OCI-M1 (cell line): ENCODE results near the gene CPNE4.
A peak's percentile ranks its signal among the peaks of the same experiment; 100 is the strongest.
"Not testable (repeated sequence)": the region's sequence is repeated elsewhere in the genome, so short reads cannot be mapped to it uniquely, and the experiment has no call there.

ENCODE experiments used
- DNase-seq: peaks from one replicate; lab custom pipeline; 2025; lab: John Stamatoyannopoulos, UW

The CPNE4 gene

DNA sequence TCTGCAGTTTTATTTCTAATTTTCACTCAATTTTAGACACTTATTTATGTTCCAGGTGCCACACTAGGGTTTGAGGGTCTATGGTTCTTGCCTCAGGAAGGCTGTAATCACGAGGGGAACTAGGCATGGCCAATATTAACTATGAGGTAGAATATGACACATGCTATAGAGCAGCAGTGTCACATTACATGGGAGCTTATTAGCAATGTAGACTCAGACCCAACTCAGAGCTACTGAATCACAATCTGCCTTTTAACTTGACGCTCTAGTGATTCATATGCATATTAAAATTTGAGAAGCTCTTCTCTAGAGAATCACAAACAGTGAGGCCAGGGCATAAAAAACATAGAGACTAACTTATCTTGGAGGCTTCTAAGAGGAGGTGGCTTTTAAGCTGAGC, 499.2 kb downstream of the CPNE4 start:
- DNase-seq = no peak

DNA sequence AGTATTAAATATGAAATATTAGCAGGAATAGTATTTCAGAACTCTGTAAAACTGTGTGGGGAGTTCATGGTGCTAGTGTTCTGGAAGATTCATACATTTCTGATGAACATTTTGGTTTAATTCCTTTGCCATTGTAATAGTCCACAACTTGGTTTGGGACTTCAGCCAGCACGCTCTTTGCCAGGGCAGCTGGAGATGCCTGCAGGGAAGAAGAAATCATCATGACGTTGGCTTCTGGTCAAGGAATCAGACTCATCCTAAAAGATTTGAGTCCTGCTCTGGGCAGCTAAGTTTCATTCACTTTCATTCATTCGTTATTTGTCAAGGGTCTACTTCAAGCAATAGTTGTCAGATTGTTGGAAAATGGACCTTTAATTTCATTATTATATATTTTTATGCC, 499.7 kb downstream of the CPNE4 start:
- no peak for DNase-seq

DNA sequence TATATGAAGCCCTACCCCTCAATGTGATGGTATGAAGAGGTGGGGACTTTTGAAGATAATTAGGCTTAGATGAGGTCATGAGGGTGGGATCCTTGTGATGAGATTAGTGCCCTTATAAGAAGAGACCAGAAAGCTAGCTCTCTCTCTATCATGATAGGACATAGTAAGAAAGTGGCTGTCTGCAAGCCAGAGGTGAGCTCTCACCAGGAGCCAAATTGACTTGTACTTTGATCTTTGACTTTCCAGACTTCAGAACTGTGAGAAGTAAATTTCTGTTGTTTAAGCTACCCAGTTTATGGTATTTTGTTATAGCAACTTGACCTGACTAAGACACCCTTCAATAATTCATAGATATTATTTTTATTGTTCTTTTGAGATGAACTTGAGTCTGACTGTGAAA, 502.2 kb downstream of the CPNE4 start:
- DNase-seq = no peak

DNA sequence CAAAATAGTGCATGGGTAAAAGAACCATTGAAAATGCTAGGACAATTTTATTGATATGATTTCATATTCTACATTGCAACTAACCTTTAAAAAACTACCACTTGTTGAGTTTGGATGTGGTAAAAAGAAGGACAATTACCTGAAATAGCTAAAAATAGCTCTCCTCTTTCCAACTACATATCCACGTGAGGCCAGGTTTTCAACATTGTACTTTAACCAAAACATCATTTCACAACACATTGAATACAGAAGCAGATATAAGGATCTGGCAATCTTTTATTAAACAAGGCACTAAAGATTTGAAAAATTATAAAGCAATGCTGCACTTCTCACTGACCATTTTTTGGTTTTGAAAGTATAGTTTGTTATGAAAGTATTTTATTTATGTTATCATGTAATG, 504.0 kb downstream of the CPNE4 start:
- no peak for DNase-seq

DNA sequence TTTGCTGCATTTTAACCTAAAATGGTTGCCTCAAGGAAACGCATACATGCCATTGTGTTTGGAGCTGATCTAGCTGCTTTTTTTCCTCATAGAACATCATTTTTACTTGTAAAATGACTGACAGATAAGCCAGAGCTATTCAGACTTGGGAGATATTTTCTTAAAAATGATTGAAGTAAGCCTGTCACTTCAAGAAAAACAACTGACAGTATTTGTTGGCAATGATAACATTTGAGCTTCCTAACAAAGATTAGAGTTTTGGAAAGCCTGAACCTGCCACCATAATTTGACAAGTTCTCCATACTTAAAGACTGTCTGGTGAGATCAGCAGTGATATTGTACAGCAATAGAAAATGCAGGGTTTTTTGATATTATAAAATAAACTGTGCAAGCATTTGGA, 504.4 kb downstream of the CPNE4 start:
- no peak for DNase-seq

DNA sequence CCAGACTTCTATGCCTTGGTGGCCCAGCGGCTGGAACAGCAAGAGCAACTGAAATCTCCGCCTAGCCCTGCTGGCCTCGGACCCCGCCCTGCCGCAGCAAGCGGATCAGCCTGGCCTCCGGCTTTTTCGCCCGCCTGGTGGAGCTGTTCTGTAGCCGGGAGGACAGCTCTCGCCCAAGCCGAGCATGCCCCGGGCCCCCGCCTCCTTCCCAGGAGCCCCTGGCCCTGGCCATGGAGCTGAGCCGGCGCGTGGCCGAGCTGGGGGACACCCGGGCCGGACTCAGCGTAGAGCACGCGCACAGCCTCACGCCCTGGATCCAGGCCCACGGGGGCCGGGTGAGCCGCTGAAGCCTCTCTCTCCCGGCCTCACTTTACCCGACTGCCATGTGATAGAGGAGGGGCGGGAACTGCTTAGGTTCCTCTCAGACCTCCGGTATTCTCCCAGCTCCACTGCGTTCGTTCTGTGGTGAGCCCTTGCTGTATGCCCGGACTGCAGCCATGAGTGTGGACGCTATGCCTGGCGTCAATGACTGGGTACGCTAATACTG, 507.9 kb downstream of the CPNE4 start:
- DNase-seq = peak; percentile 80

DNA sequence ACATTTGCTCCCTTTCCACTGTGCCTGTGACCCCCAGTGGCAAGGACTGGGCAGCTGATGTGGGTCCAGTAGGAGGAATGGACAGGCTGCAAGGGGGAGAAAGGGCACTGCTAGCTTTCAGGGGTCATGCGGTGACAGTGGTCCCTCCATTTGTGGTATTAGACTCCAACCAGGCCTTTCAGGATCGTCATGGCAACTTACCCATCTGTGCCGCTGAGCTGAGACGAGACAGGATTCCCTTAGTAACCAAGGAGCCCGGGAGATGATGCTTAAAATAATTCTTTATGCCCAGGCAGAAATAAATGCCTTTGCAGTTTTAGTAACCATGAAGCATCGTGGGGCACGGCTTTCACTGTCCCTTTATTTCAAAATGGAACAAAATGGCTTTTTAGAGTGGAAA, 516.1 kb downstream of the CPNE4 start:
- DNase-seq = no peak

DNA sequence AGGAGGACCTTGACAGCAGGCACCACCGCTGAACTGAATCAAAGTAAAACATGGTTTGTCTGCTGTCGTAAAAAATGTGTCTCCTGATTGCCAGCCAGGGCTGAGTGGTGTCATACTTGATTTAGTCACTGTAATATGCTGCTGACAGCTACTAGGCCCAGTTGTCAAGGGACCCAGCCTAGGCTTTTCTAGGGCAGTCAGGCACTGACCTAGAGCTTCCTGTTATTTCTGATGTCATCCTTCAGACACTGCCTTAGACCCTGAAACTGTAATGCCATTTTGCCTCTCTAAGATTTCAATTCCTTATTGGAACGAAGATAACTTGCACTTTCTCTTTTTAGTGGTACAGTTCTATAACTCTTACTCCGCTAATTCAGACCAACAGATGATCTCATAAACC, 529.4 kb downstream of the CPNE4 start:
- DNase-seq = peak; percentile 19

DNA sequence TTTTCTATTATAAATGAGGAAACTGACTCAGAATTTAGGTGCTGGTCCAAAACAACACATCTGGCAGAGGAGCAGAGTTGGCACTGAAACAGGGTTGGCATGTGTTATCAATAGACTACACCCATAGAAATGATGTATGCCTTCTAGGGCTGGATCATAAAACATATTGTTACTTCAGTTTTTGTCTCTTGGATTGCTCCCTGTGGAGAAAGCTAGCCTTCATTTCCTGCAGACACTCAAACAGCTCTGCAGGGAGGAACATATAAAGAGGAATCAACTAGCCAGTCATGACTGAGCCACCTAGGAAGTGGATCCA, 531.5 kb downstream of the CPNE4 start:
- DNase-seq = no peak

DNA sequence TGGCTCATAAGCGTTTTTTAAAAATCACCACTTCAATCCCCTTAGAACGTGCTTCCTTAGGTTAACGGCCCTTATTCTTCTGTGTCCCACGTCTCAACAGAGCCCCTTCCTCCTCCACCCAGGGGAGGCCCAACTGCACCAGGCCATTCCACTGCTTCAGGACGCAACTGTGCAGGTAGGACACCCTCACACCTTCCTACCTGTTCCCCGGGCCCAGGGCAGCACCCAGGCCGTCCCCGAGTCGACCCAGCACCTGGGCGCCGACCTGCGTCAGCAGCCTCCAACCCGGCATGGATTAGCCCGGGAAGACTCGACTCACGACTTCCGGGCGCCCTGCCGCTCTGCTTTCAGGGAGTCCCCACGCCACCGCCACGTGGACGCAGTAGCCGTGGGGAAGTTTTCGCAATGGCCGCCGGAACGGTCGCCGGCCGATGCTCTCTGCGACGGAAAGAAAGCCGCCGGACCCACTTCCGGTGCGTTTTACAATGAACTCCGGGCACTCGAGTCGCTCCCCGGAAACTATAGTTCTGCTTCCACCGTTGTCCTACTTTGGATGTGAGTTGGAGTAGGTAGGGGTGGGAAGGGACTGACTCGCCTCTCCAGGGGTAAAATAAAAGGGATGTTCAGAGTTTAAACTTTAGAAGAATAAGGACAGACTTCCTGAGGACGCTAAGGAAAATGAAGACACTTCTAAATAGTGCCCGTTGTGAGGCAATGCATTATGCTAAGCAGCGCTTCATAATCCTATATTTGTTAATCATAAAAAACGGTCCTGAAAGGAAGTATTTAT, 532.1 kb downstream of the CPNE4 start, which contains the start of gene MRPL3:
TSS of gene MRPL3 (minus strand) at position 442 of the 790 bp plus-strand sequence. CDS start at position 292, 150 bp downstream.
- DNase-seq = peak; percentile 92

DNA sequence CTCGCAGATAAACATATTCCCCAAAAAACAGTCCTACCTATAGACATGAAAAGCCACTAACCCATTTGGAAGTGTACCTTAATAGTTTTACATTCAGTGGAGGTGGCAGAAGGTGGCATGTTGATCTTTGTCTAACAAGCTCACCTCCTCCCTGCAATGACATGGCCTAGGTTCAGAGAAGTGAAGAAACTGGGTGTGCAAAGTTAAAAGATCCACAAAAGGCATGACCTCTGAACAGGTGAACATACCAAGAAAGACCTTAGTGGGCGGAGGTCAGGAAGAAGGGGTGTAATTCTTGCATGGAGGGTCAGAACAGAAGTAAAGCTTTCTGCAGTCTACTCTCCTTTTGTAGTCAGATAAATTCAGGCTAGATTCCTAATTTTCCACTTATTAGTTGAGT, 532.9 kb downstream of the CPNE4 start:
- DNase-seq = no peak

DNA sequence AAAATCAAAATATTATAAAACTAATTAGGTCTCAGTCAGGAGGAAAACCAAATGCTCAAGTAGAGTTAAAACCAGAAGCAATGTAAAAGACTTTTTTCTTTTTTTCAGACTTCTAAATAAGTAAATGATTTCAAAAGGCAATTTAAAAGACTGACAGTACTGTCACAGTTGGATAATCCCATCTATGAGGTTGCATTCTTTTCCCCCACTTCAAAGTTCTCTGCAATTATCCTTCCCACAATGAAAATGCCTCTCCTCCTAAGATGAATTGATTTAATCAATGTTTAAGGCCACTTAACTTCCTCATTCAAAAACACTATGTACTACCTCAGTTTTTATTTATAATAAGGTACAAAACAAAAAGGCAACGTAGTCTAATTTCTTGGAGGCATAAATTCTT, 540.1 kb downstream of the CPNE4 start:
- peak; percentile 34 for DNase-seq

DNA sequence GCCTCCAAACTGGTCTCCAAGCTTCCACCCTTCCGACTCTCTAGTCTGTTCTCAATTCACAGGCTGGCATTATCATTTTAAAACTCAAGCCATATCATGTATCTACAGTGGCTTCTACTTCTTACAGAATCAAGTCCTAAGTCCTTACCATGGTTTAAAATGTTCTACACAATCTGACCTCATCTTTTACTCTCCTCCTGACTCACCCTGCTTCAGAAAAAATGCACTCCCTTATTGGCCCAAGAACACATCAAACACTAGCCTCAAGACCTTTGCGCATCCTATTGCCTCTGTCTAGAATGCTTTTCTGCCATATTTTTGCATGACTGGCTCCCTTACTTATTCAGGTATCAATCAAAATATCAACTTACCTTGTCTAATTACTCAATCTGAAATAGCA, 543.0 kb downstream of the CPNE4 start:
- no peak for DNase-seq

DNA sequence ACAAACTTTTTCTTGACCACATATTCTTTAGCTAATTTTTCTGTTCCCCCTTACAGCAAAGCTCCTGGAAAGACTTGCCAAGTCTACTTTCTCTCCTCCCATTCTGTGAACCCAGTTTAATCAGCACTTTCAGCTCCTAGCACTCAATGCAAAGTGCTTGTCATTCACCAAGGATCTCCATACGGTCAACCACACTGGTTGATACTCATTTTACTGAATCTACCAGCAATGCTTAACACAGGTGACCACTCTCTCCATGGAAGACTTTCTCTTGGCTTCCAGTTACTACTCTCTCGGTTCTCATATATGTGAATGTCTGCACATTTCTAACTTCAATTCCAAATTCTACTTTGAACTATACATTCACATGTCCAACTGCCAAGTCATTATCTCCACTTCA, 543.7 kb downstream of the CPNE4 start:
- no peak for DNase-seq

DNA sequence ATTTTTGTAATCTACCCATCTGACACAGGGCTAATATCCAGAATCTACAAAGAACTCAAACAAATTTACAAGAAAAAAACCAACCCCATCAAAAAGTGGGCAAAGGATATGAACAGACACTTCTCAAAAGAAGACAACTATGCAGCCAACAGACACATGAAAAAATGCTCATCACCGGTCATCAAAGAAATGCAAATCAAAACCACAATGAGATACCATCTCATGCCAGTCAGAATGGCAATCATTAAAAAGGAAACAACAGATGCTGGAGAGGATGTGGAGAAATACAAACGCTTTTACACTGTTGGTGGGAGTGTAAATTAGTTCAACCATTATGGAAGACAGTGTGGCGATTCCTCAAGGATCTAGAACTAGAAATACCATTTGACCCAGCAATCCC, 548.3 kb downstream of the CPNE4 start:
- not testable (repeated sequence) for DNase-seq

DNA sequence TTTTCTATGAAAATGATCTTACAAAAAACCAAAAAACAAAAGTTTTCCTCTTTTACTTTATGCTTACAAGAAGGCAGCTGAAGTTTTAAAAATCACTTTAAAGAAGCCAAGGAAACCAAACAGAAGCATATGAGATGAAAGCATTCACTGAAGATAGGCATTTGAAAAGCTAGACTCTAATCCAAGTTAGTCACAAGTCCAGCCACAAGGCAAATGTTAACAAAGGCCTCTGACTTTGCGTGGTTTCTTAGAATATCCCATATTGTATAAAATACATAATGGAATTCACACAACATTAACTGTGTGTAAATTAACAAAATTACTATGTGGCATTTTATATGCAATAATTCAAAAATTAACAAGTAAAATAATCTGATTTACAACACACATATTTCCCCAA, 549.7 kb downstream of the CPNE4 start:
- DNase-seq = no peak

DNA sequence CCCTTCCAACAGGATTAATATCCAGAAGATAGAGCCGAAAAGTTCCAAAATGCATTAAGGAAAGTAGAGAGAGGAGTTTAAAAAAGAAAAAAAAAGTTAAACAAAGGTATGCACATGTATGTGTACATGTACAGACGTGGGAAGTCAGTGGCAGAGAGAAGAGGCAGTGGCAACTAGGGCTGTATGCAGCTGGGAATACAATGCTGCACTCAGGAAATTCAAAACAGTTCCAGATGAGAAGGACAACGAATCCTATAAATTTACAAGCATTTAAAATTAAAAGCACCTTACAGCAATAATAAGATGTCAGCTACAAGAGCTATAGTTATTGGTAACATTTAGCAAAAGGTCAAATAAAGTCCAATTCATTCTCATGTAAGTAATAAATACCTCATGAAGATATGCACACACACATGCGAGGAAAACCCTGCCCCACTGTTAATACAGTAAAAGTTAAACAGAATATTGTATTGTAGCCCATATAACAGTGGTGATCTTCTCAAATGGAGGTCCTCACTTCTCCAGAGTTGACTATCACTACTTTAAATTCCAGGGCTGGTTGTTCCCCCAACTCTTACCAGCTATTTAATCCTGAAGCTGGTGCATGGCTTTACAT, 550.2 kb downstream of the CPNE4 start:
- DNase-seq = no peak
